IMR-90 (cell line): Measurements from ENCODE around the gene SPRED3. TPM values are rescaled to one million over a fixed set of nuclear protein-coding genes. Genes with fewer than 3 reads are reported as not detected.

Experiments
- ATAC-seq: fragments of 200-7000 bp; cut with Tn5 transposase; 2 replicates; pipeline ENCODE4 v1.9.1; 2020; ENCODE audit warnings: low read depth, mild to moderate bottlenecking, moderate library complexity
- BruUV-seq: library from RNA; stranded (reverse); fragments of 400-500 nt; replicated peaks from 2 replicates; lab custom pipeline; 2021; lab: Mats Ljungman, UMichigan
- CTCF ChIA-PET: fragments of 300-600 bp; formaldehyde crosslinking; extraction: SDS; loops from one replicate; lab custom pipeline; 2021; ENCODE audit warnings: antibody characterized with exemption; lab: Yijun Ruan, JAX
- POLR2A ChIA-PET: fragments of 300-600 bp; sonication (Branson Sonifier 250); formaldehyde crosslinking; loops from one replicate; lab custom pipeline; 2022; ENCODE audit warnings: antibody characterized with exemption; ENCODE audit not compliant: unreplicated experiment; lab: Charles Lee
- DNase-seq: peaks from one replicate; pipeline ENCODE4 v3.0.0; 2013
- H2AFZ ChIP-seq: replicated peaks from 2 replicates; pipeline ENCODE3; 2013; ENCODE audit warnings: low read length, mild to moderate bottlenecking; ENCODE audit not compliant: poor library complexity
- H2AK5ac ChIP-seq: 2 replicates; pipeline ENCODE4 v1.6.1; 2013; ENCODE audit warnings: low read depth, low read length, inconsistent platforms
- H2AK9ac ChIP-seq: replicated peaks from 2 replicates; pipeline ENCODE3; 2013; ENCODE audit warnings: mild to moderate bottlenecking, low read depth, low read length, moderate library complexity; ENCODE audit not compliant: poor library complexity
- H2BK120ac ChIP-seq: 2 replicates; pipeline ENCODE4 v1.6.1; 2013; ENCODE audit warnings: low read depth, low read length, inconsistent platforms
- H2BK15ac ChIP-seq: 3 replicates; pipeline ENCODE4 v1.6.1; 2013; ENCODE audit warnings: low read depth, low read length, inconsistent platforms
- H2BK20ac ChIP-seq: 2 replicates; pipeline ENCODE4 v1.6.1; 2013; ENCODE audit warnings: low read depth, mild to moderate bottlenecking, inconsistent platforms, low read length, moderate library complexity
- H2BK5ac ChIP-seq: 2 replicates; pipeline ENCODE4 v1.6.1; 2013; ENCODE audit warnings: mild to moderate bottlenecking, low read depth, low read length, inconsistent platforms; ENCODE audit not compliant: poor library complexity, severe bottlenecking
- H3K14ac ChIP-seq: replicated peaks from 2 replicates; pipeline ENCODE4 v1.6.1; 2013; ENCODE audit warnings: low read depth, low read length, inconsistent platforms
- H3K18ac ChIP-seq: 2 replicates; pipeline ENCODE4 v1.6.1; 2013; ENCODE audit warnings: low read depth, low read length, control low read depth
- H3K23ac ChIP-seq: 2 replicates; pipeline ENCODE4 v1.6.1; 2013; ENCODE audit warnings: low read depth, low read length, inconsistent platforms
- H3K27ac ChIP-seq: 2 replicates; pipeline ENCODE4 v1.5.1; 2013; ENCODE audit warnings: mild to moderate bottlenecking, control low read depth, low read length; ENCODE audit not compliant: insufficient read depth
- H3K27me3 ChIP-seq: 2 replicates; pipeline ENCODE4 v1.6.1; 2013; ENCODE audit warnings: low read length; ENCODE audit not compliant: control insufficient read depth, insufficient read depth
- H3K36me3 ChIP-seq: 2 replicates; pipeline ENCODE4 v1.6.1; 2013; ENCODE audit warnings: low read length, mixed read lengths; ENCODE audit not compliant: control insufficient read depth, insufficient read depth
- H3K4ac ChIP-seq: 2 replicates; pipeline ENCODE4 v1.6.1; 2013; ENCODE audit warnings: low read depth, low read length, inconsistent platforms
- H3K4me1 ChIP-seq: 2 replicates; pipeline ENCODE4 v1.6.1; 2013; ENCODE audit warnings: low read length, mixed read lengths; ENCODE audit not compliant: control insufficient read depth, insufficient read depth
- H3K4me2 ChIP-seq: 2 replicates; pipeline ENCODE4 v1.6.1; 2013; ENCODE audit warnings: low read depth, mild to moderate bottlenecking, control low read depth, low read length, moderate library complexity
- H3K4me3 ChIP-seq: 2 replicates; pipeline ENCODE4 v1.5.1; 2013; ENCODE audit warnings: low read depth, mild to moderate bottlenecking, control low read depth, low read length, moderate library complexity; ENCODE audit not compliant: insufficient read depth
- H3K56ac ChIP-seq: 2 replicates; pipeline ENCODE4 v1.6.1; 2013; ENCODE audit warnings: low read length, inconsistent platforms; ENCODE audit not compliant: insufficient read depth; ENCODE audit errors: extremely low read depth
- H3K79me1 ChIP-seq, 2 experiments: 2 replicates each; pipeline ENCODE4 v1.6.1; 2013; ENCODE audit warnings: low read length in 2 of 2, inconsistent platforms in 1 of 2, low read depth in 1 of 2
- H3K9ac ChIP-seq: 2 replicates; pipeline ENCODE4 v1.6.1; 2013; ENCODE audit warnings: low read depth, low read length, control low read depth
- H3K9me1 ChIP-seq: 2 replicates; pipeline ENCODE4 v1.6.1; 2013; ENCODE audit warnings: low read length, inconsistent platforms; ENCODE audit not compliant: insufficient read depth
- H3K9me3 ChIP-seq: 2 replicates; pipeline ENCODE4 v1.6.1; 2013; ENCODE audit warnings: low read length; ENCODE audit not compliant: control insufficient read depth, insufficient read depth
- H4K20me1 ChIP-seq: 2 replicates; pipeline ENCODE4 v1.6.1; 2013; ENCODE audit warnings: low read length, inconsistent platforms; ENCODE audit not compliant: insufficient read depth
- H4K5ac ChIP-seq: 2 replicates; pipeline ENCODE4 v1.6.1; 2013; ENCODE audit warnings: mild to moderate bottlenecking, low read depth, low read length, control low read depth
- H4K8ac ChIP-seq, 2 experiments: 2 replicates each; pipeline ENCODE4 v1.6.1; 2013; ENCODE audit warnings: low read depth in 2 of 2, low read length in 2 of 2, control low read depth in 1 of 2, inconsistent platforms in 1 of 2
- H4K91ac ChIP-seq: 2 replicates; pipeline ENCODE4 v1.6.1; 2013; ENCODE audit warnings: low read depth, low read length, inconsistent platforms; ENCODE audit not compliant: insufficient read depth
- BHLHE40 ChIP-seq: fragments of 150-350 bp; IDR thresholded peaks from 2 replicates; pipeline ENCODE4 v1.6.1; 2016; ENCODE audit warnings: mild to moderate bottlenecking, low read depth, low read length
- CHD1 ChIP-seq: IDR thresholded peaks from 2 replicates; pipeline ENCODE4 v1.6.1; 2012; ENCODE audit warnings: low read depth, low read length, improper control_type of control experiment
- CTCF ChIP-seq: conservative IDR thresholded peaks from 2 replicates; pipeline ENCODE4 v1.5.1; 2012; ENCODE audit warnings: mild to moderate bottlenecking, low read depth, low read length, improper control_type of control experiment
- NFE2L2 ChIP-seq: fragments of 150-350 bp; IDR thresholded peaks from 2 replicates; pipeline ENCODE4 v1.6.1; 2016; ENCODE audit warnings: low read depth, mild to moderate bottlenecking, low read length
- SMC3 ChIP-seq: fragments of 150-350 bp; IDR thresholded peaks from 2 replicates; pipeline ENCODE4 v1.6.1; 2016; ENCODE audit warnings: low read depth, mild to moderate bottlenecking, antibody characterized with exemption, low read length, moderate library complexity
- WGBS, 2 experiments: methylation state at CpG; one replicate each; pipeline versions ENCODE4 v1.1.5 to v1.1.7; 2013; ENCODE audit warnings: missing lambda C conversion rate in 2 of 2; ENCODE audit not compliant: insufficient read length in 1 of 2; ENCODE audit errors: extremely low coverage in 2 of 2; 5-methylcytosine and 5-hydroxymethylcytosine counted together
- dilution Hi-C: fragments of 300-500 bp; cut with HindIII; formaldehyde crosslinking; loops from one replicate; pipeline ENCODE4 v1.14.3; 2018; ENCODE audit warnings: low sequenced_read_pairs; ENCODE audit not compliant: unreplicated experiment
- in situ Hi-C: fragments of 300-500 bp; cut with MboI; formaldehyde crosslinking; loops from 3 replicates; pipeline ENCODE4 v1.14.3; 2019; ENCODE audit warnings: low sequenced_read_pairs, inconsistent platforms, mixed read lengths
- intact Hi-C: fragments of 100-400 bp; cut with micrococcal nuclease; formaldehyde crosslinking; loops from 2 replicates; pipeline ENCODE4 v1.10.0; 2022
- polyA plus RNA-seq, 3 experiments: library from polyadenylated mRNA; depleted of rRNA; stranded (reverse); fragments of >200 nt; gene quantifications; 2 replicates each; pipeline ENCODE4 v1.2.3, GENCODE V29; 2012; ENCODE audit warnings: low replicate concordance in 1 of 3
- total RNA-seq: library from RNA; depleted of rRNA; stranded (reverse); fragments of >200 nt; gene quantifications from 2 replicates; pipeline ENCODE4 v1.2.3, GENCODE V29; 2012

The SPRED3 gene
- total and polyA plus RNA-seq, 2 of the 4 experiments (the other 2 are of a cell fraction), result 0.90 to 7.9 TPM

- 31% methylated on average over 16 of the region's 23 CpGs; no CpG with 5 or more reads in 1 of the 2 experiments for WGBS, 2 experiments
- Histone ChIP-seq H2AFZ (peak overlapping the region; percentile 98), H3K9me3 (no peaks in the 10 kb centered on the region), H3K9me1 (no peaks in the 10 kb centered on the region), H2BK5ac (no peak overlapping the region), H2AK9ac (no peak overlapping the region), H3K79me1 (no peaks in the 10 kb centered on the region), H3K18ac (no peak overlapping the region), H3K4me2 (peak overlapping the region; percentile 85), H3K9ac (no peak overlapping the region), H3K27ac (no peak overlapping the region), H4K8ac (no peak overlapping the region), H3K4ac (no peak overlapping the region), H2AK5ac (no peak overlapping the region), H3K36me3 (no peaks in the 10 kb centered on the region), H4K5ac (no peak overlapping the region), H3K56ac (no peak overlapping the region), H3K4me1 (no peaks in the 10 kb centered on the region), H4K91ac (no peak overlapping the region), H2BK120ac (no peak overlapping the region), H3K14ac (no peak overlapping the region), H4K20me1 (0 out of 2 replicates have a peak, but pooled peaks cover 3% of the 10 kb centered on the region), H3K23ac (no peak overlapping the region), H3K4me3 (peak overlapping the region; percentile 66), H2BK20ac (no peak overlapping the region), H2BK15ac (no peak overlapping the region), H3K27me3 (peaks cover 44% of the 10 kb centered on the region)
- in situ Hi-C loops (no loop called here), intact Hi-C loops (no loop called here), dilution Hi-C loops (no loop called here)
- CTCF ChIA-PET, result interaction anchor here (0.6 kb wide), 1 partner anchor 30 kb away, joined by 4 read pairs; no protein-coding TSS in a partner anchor
- ATAC-seq (peak; percentile 1; the same call in 1 of the 2 replicates), DNase-seq (no peak)
- POLR2A ChIA-PET, result interaction anchor here (0.6 kb wide), 1 partner anchor 27 kb away, joined by 4 read pairs; no protein-coding TSS in a partner anchor
- BruUV-seq, result no TSS peak
- TF ChIP-seq CHD1, result no peak
- no peak for TF ChIP-seq SMC3
- TF ChIP-seq NFE2L2, result no peak
- no peak for TF ChIP-seq CTCF
- no peak for TF ChIP-seq BHLHE40
These were observed 27.5 kb upstream of the SPRED3 start for GRCh38 chr19:38360839-38361631.
